Measurements from ENCODE around the gene KCNMA1. TPM values are rescaled to one million over a fixed set of nuclear protein-coding genes. Genes with fewer than 3 reads are reported as not detected.

KCNMA1 gene
- total RNA-seq, 3 donors from 2014 or later: 45.4 to 312 (median 62.4) TPM

- ATAC-seq (no peak), DNase-seq (no peak)
- TF ChIP-seq CTCF (IDR thresholded peaks at IDR 0.05): no peak
- H3K36me3 ChIP-seq (ENCODE audit: low read depth): no peaks in the 10 kb centered on the region
- no peak overlapping the region for H3K4me3 ChIP-seq
- no peaks in the 10 kb centered on the region for H3K4me1 ChIP-seq (ENCODE audit: low read depth)
- no peaks in the 10 kb centered on the region for H3K9me3 ChIP-seq
- intact Hi-C loops (cut with DNase I, micrococcal nuclease): no loop called here
These were observed 674.8 kb downstream of the KCNMA1 start for GRCh38 chr10:76962851-76963250.

- intact Hi-C loops (cut with DNase I, micrococcal nuclease): no loop called here
- Histone ChIP-seq H3K36me3 (ENCODE audit: low read depth) (no peaks in the 10 kb centered on the region), H3K4me3 (no peak overlapping the region), H3K4me1 (ENCODE audit: low read depth) (no peaks in the 10 kb centered on the region), H3K9me3 (no peaks in the 10 kb centered on the region)
- ATAC-seq (no peak), DNase-seq (no peak)
- no peak for TF ChIP-seq CTCF (IDR thresholded peaks at IDR 0.05)
These were observed 675.8 kb downstream of the KCNMA1 start for GRCh38 chr10:76961841-76962240.

- no peak for DNase-seq
- intact Hi-C loops (cut with DNase I, micrococcal nuclease): no loop called here
- no peaks in the 10 kb centered on the region for H3K36me3 ChIP-seq (ENCODE audit: low read depth)
- H3K4me1 ChIP-seq (ENCODE audit: low read depth): no peaks in the 10 kb centered on the region
- no peak for ATAC-seq
- TF ChIP-seq CTCF (IDR thresholded peaks at IDR 0.05): no peak
- no peak overlapping the region for H3K4me3 ChIP-seq
- no peaks in the 10 kb centered on the region for H3K9me3 ChIP-seq
These were observed 678.5 kb downstream of the KCNMA1 start for GRCh38 chr10:76959111-76959510.

- no peaks in the 10 kb centered on the region for H3K4me1 ChIP-seq (ENCODE audit: low read depth)
- no peak overlapping the region for H3K4me3 ChIP-seq
- no peaks in the 10 kb centered on the region for H3K9me3 ChIP-seq
- DNase-seq: no peak
- no peak for TF ChIP-seq CTCF (IDR thresholded peaks at IDR 0.05)
- H3K36me3 ChIP-seq (ENCODE audit: low read depth): no peaks in the 10 kb centered on the region
- intact Hi-C loops (cut with DNase I, micrococcal nuclease): no loop called here
- no peak for ATAC-seq
These were observed 682.8 kb downstream of the KCNMA1 start for GRCh38 chr10:76954838-76955237.

- DNase-seq (no peak), ATAC-seq (no peak)
- TF ChIP-seq CTCF (IDR thresholded peaks at IDR 0.05): no peak
- Histone ChIP-seq H3K4me3 (no peak overlapping the region), H3K4me1 (ENCODE audit: low read depth) (no peaks in the 10 kb centered on the region), H3K36me3 (ENCODE audit: low read depth) (no peaks in the 10 kb centered on the region), H3K9me3 (no peaks in the 10 kb centered on the region)
- intact Hi-C loops (cut with DNase I, micrococcal nuclease): no loop called here
These were observed 687.3 kb downstream of the KCNMA1 start for GRCh38 chr10:76950354-76950753.

- intact Hi-C loops (cut with DNase I, micrococcal nuclease): no loop called here
- DNase-seq: no peak
- no peak for TF ChIP-seq CTCF (IDR thresholded peaks at IDR 0.05)
- H3K9me3 ChIP-seq: no peaks in the 10 kb centered on the region
- no peaks in the 10 kb centered on the region for H3K4me1 ChIP-seq (ENCODE audit: low read depth)
- ATAC-seq: no peak
- H3K4me3 ChIP-seq: no peak overlapping the region
- no peaks in the 10 kb centered on the region for H3K36me3 ChIP-seq (ENCODE audit: low read depth)
These were observed 691.3 kb downstream of the KCNMA1 start for GRCh38 chr10:76946270-76946669.
